Activated T-cell treated with anti-CD3 and anti-CD28 coated beads, Interleukin-2, amount 50 U/mL, for 24 hours (primary cell): Measurements from ENCODE around the gene DENND1B.

Experiments
- DNase-seq: peaks from one replicate; pipeline ENCODE4 v3.0.0-alpha.2; 2020
- H3K27ac Mint-ChIP-seq: 2 replicates; pipeline ENCODE4 v1.8.0; 2020; ENCODE audit warnings: mild to moderate bottlenecking, mixed read lengths
- H3K27me3 Mint-ChIP-seq: 2 replicates; pipeline ENCODE4 v1.8.0; 2020; ENCODE audit warnings: mixed read lengths
- H3K36me3 Mint-ChIP-seq: 2 replicates; pipeline ENCODE4 v1.8.0; 2020; ENCODE audit warnings: low read depth, mixed read lengths
- H3K4me1 Mint-ChIP-seq: 2 replicates; pipeline ENCODE4 v1.8.0; 2020; ENCODE audit warnings: low read depth, mixed read lengths
- H3K4me3 Mint-ChIP-seq: 2 replicates; pipeline ENCODE4 v1.8.0; 2020; ENCODE audit warnings: mild to moderate bottlenecking, moderate library complexity, mixed read lengths
- H3K9me3 Mint-ChIP-seq: 2 replicates; pipeline ENCODE4 v1.8.0; 2020; ENCODE audit warnings: mixed read lengths

Gene DENND1B

DNA sequence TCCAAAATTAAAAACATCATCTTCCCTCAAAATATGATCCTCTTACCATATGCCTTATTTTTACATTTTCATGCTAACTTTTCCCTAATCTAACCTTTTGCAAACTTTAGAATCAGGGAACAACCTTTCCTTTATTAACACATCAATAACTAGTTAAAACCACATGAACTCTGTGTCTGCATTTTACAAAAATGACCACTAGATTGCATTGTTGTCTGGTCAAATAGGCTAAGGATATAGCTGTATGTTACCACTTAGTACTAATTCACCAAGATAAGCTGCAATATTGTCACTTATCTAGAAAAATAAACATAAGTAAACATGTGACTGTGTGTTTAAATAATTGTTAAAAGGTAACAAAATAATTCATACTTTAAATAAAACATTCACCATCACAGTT lies 82.3 kb downstream of the DENND1B start:
- Mint-ChIP-seq H3K36me3 (peaks cover 28% of the 10 kb centered on the region), H3K4me1 (peaks cover 30% of the 10 kb centered on the region)

DNA sequence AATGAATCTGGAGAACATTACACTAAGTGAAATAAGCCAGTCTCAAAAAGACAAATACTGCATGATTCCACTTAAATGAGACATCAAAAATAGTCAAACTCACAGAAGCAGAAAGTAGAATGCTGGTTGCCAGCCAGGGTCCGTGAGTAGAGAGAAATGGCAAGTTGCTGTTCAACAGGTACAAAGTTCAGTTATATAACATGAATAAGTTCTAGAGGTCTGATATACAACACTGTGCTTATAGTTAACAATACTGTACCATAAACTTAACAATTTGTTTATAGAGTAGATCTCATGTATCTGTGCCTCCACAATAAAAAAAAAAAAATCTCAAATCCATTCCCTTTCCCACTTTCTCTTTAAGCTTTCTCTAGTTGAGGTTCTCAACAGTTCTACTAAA lies 83.5 kb downstream of the DENND1B start:
- peaks cover 20% of the 10 kb centered on the region for H3K4me1 Mint-ChIP-seq
- no peaks in the 10 kb centered on the region for H3K27me3 Mint-ChIP-seq
- DNase-seq: no peak
- peaks cover 28% of the 10 kb centered on the region for H3K36me3 Mint-ChIP-seq
- no peak overlapping the region for H3K4me3 Mint-ChIP-seq
- H3K27ac Mint-ChIP-seq: no peak overlapping the region
- peaks cover 10% of the 10 kb centered on the region for H3K9me3 Mint-ChIP-seq

More for the DNA sequence above, 82.3 kb downstream of the DENND1B start:
- Mint-ChIP-seq H3K27me3 (no peaks in the 10 kb centered on the region), H3K9me3 (peaks cover 10% of the 10 kb centered on the region), H3K27ac (no peak overlapping the region), H3K4me3 (no peak overlapping the region)
- DNase-seq: no peak

DNA sequence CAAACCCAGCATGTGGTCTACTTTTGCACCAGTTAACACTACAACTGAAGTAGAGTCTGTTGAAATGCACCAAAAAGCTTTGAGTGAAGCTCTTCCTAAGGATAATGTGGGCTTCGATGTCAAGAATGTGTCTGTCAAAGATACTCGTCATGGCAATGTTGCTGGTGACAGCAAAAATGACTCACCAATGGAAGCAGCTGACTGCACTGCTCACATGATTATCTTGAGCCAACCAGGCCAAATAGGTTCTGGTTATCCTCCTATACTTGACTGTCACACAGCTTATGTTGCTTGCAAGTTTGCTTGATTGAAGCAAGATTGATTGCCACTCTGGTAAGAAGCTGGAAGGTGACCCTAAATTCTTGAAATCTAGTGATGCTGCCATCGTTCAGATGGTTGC lies 85.2 kb downstream of the DENND1B start:
- Mint-ChIP-seq H3K36me3 (peaks cover 28% of the 10 kb centered on the region), H3K27ac (no peak overlapping the region), H3K4me1 (peaks cover 25% of the 10 kb centered on the region), H3K27me3 (no peaks in the 10 kb centered on the region), H3K9me3 (peaks cover 10% of the 10 kb centered on the region), H3K4me3 (no peak overlapping the region)
- no peak for DNase-seq

DNA sequence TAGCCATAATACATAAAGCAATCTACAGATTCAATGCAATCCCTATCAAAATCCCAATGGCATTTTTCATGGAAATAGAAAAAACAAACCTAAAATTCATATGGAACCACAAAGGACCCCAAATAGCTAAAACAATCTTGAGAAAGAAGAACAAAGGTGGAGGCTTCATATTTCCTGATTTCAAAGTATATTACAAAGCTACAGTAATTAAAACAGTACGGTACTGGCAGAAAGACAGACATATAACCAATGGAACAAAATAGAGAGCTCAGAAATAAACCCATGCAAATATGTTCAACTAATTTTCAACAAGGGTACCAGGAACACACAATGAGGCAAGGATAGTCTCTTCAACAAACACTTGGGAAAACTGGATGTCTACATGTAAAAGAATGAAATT lies 87.0 kb downstream of the DENND1B start:
- Mint-ChIP-seq H3K4me3 (no peak overlapping the region), H3K4me1 (peaks cover 17% of the 10 kb centered on the region), H3K9me3 (peaks cover 10% of the 10 kb centered on the region), H3K36me3 (peaks cover 28% of the 10 kb centered on the region), H3K27ac (no peak overlapping the region), H3K27me3 (no peaks in the 10 kb centered on the region)
- DNase-seq: no peak

DNA sequence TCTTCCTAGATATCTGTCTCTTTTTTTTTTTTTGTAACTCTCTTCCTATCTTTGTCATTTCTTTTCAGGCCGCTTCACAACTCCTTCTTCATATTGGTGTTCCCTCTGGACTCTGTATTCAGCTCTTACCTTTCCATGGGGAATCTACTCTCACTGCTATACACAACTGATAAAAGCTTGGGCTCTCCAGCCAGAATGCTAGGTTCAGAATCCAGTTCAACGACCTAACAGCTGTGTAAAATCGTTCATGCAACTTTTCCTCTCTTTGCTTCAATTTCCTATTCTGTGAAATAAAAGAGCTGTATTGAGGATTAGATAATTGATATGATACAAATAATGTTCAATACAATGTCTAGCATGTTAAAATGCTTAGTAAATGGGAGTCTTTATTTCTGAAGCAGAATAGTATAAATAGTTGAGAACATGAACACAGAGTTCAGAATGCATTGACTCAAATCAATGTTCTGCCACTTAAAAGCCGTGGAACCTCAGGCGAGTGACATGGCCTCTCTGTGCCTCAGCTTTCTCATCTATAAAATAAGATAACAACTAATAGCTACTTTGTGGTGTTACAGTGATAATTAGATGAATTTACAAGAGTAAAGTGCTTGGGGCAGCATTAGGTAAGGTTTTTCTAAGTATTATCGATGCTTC lies 88.5 kb downstream of the DENND1B start:
- Mint-ChIP-seq H3K27ac (no peak overlapping the region), H3K4me3 (no peak overlapping the region), H3K27me3 (no peaks in the 10 kb centered on the region), H3K36me3 (peaks cover 28% of the 10 kb centered on the region), H3K9me3 (peaks cover 10% of the 10 kb centered on the region), H3K4me1 (peaks cover 21% of the 10 kb centered on the region)
- DNase-seq: no peak

DNA sequence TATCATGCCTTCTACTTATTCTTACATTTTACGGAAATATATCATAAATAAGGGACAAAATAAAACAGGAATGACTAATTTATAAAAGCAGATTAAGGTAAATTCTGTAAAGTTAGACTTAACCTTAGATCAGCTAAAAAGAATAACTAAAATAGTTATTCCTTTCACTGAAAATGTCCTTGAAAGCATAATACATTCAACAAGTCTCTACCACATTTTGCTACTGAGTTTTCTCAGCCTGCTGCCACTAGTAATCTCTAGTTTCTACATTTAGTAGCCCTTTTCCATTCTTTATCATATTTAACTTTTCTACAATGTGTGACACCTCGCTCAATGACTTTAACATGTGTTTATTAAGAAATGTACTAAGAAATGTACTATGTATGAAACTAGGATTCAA lies 89.0 kb downstream of the DENND1B start:
- H3K4me3 Mint-ChIP-seq: no peak overlapping the region
- no peaks in the 10 kb centered on the region for H3K27me3 Mint-ChIP-seq
- no peak overlapping the region for H3K27ac Mint-ChIP-seq

DNA sequence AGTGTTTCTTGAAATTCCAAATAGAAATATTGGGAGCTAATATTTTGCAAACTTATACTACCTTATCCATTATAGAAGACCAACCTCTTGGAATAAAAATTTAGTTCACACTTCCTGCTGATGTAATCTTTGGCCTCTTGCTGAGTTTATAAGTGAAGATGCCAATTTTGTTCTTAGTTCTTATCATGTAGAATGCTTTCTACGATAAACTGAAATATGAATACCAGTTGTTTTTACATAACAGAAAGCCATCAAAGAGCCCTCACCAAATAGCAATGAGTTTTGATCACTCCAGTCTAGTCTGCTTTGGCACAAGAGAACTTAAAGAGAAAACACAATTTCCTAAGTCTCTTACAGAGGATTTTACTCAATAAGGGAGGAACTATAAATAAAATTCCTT lies 89.5 kb downstream of the DENND1B start:
- H3K27ac Mint-ChIP-seq: no peak overlapping the region
- no peak for DNase-seq
- H3K4me3 Mint-ChIP-seq: no peak overlapping the region
- H3K9me3 Mint-ChIP-seq: peaks cover 10% of the 10 kb centered on the region
- H3K27me3 Mint-ChIP-seq: no peaks in the 10 kb centered on the region
- H3K4me1 Mint-ChIP-seq: peaks cover 25% of the 10 kb centered on the region
- peaks cover 24% of the 10 kb centered on the region for H3K36me3 Mint-ChIP-seq

More for the DNA sequence above, 89.0 kb downstream of the DENND1B start:
- peaks cover 24% of the 10 kb centered on the region for H3K4me1 Mint-ChIP-seq
- H3K36me3 Mint-ChIP-seq: peaks cover 27% of the 10 kb centered on the region
- H3K9me3 Mint-ChIP-seq: peaks cover 10% of the 10 kb centered on the region
- DNase-seq: no peak

DNA sequence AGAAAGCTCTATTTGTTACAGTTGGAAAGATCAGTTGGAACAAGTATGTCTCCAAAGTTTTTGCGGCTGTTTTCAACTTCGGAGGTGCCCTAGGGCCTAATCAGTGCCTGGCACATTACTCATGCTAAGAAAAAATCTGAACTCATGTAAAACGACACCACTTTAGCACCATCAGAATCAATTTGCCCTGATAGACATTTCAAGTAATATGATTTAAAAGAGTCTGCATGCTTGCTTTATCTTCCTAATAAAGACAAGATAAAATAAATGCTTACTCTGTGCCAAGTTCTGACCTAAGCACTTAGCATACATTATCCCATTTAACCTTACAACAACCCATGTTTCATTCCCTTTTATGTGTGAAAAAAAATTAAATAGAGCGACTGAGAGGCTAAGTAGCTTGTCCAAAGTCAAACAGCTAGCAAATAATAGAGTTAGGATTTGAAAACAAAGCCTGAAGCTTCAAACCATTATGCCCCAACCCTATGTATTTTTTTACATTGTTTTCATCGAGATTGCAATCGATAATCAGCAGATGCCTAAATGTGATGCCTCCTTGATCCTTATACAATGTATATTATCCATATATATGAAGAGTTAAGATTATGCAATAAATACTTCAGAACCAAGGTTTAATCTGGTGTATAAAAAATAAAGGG lies 91.3 kb downstream of the DENND1B start:
- Mint-ChIP-seq H3K4me1 (peaks cover 25% of the 10 kb centered on the region), H3K4me3 (no peak overlapping the region), H3K36me3 (peaks cover 10% of the 10 kb centered on the region), H3K9me3 (peaks cover 10% of the 10 kb centered on the region), H3K27me3 (no peaks in the 10 kb centered on the region), H3K27ac (no peak overlapping the region)
- DNase-seq: no peak

DNA sequence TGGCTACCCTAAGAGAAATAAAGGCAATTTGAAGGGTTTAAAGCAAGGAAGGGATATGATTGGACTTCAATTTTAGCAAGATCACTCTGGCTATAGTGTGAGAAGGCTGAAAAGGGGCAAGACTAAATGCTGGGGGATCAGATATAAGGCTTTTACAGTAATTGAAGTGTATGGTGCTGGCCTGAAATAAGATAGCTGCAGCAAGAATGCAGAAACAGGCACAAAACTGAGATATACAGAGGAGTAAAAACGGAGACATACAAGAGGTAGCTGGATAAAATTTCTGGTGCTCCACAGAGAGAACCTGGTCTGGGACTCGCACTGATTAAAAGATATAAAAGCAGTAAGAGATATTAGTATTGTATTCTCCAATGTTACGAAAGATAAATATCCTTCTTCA lies 92.0 kb downstream of the DENND1B start:
- Mint-ChIP-seq H3K27me3 (no peaks in the 10 kb centered on the region), H3K4me1 (peaks cover 25% of the 10 kb centered on the region), H3K36me3 (peaks cover 3% of the 10 kb centered on the region), H3K27ac (no peak overlapping the region), H3K9me3 (peaks cover 2% of the 10 kb centered on the region), H3K4me3 (no peak overlapping the region)
- no peak for DNase-seq

DNA sequence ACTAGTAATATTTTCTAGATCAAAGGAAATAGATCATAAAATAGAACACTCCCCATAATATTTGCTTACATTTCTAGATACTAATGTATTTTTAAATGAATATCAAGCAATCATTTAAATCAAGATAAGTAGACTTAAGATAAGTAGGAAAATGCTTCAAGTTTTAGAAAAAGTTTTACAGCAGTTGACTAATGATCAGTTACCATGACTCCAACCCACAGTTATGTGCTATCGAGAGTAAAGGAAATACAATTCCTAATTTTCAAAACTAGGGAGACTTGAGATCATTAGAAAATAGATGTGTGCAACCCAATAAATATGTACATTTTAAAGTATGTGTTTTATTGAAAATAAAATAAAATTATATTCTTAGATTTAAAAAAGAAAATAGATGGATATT lies 95.0 kb downstream of the DENND1B start:
- H3K9me3 Mint-ChIP-seq: no peaks in the 10 kb centered on the region
- no peak for DNase-seq
- H3K4me3 Mint-ChIP-seq: no peak overlapping the region
- no peaks in the 10 kb centered on the region for H3K27me3 Mint-ChIP-seq
- H3K27ac Mint-ChIP-seq: no peak overlapping the region
- H3K36me3 Mint-ChIP-seq: no peaks in the 10 kb centered on the region
- H3K4me1 Mint-ChIP-seq: peaks cover 33% of the 10 kb centered on the region

DNA sequence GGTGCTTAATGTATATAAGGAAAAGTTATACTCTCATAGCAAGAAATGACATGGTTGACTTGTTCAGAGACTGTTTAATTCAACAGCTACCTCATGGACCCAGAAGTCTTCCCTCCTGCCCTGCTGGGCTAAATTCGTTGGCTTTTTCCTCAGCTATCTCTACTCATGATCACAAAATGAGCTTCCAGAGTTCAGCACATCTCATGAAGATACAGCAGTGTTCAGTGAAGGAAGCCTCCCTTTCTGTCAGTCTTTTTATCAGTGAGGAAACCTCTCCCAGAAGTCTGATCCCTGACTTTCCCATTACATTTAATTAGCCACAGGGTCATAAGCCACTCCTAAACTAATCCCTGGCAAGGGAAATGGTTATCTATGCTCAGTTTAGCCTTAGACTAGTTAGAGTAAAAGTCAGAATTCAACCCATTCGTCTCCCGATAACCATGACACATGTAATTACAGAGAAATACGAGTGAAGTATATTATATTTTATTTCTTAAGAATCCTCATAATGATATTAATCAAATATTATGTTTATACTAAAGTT lies 97.5 kb downstream of the DENND1B start:
- no peaks in the 10 kb centered on the region for H3K9me3 Mint-ChIP-seq
- no peaks in the 10 kb centered on the region for H3K36me3 Mint-ChIP-seq
- H3K27me3 Mint-ChIP-seq: no peaks in the 10 kb centered on the region
- DNase-seq: no peak
- H3K4me3 Mint-ChIP-seq: no peak overlapping the region
- peaks cover 37% of the 10 kb centered on the region for H3K4me1 Mint-ChIP-seq
- H3K27ac Mint-ChIP-seq: no peak overlapping the region

DNA sequence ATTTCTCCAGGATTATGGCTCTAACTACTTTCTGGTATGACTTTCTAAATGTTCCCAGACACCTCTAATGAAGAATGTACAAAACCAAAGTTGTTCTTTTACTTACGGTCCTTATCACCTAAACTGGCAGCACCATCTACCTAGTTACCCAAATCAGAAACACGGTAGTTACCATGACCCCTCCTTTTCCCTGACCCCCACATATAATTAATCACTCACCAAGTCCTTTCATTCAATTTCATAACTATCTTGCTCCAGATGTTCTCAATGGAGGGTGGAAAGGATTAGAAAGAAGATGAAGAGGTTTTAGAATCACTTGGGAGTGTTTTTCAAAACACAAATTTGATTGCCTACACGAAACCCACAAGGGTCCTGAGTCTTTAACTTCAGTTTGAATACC lies 98.0 kb downstream of the DENND1B start:
- no peak for DNase-seq
- Mint-ChIP-seq H3K36me3 (no peaks in the 10 kb centered on the region), H3K9me3 (no peaks in the 10 kb centered on the region), H3K27ac (no peak overlapping the region), H3K27me3 (no peaks in the 10 kb centered on the region), H3K4me1 (peaks cover 32% of the 10 kb centered on the region), H3K4me3 (no peak overlapping the region)

DNA sequence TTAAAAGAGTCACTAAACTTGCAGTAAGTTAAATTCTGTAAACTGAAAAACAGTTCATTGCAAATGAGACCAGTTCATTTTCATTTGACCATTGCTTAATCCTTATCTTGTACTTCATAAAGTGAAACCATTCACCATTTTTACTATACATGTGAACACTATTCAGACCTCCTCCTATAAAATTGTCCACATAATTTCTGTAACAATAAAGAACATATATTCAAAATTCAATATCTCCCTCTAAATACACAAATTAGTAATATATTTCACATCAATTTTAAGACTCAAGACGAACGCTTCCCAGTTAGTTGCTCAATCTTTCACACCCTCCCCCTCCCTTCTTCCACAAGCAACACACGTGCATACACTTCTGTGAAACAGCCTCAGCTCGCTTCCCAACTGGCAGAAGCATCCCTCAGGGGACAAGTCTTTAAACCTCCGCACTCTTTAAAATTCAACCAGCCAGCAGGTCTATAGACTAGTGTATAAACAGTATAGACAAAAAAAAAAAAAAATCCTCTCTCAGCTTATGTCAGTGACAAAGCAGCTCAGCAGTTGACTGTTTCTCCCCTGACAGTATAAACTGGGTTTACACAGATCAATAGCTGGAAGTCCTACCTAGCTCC lies 99.6 kb downstream of the DENND1B start:
- no peaks in the 10 kb centered on the region for H3K9me3 Mint-ChIP-seq
- peaks cover under 1% of the 10 kb centered on the region for H3K36me3 Mint-ChIP-seq
- no peak overlapping the region for H3K4me3 Mint-ChIP-seq
- no peaks in the 10 kb centered on the region for H3K27me3 Mint-ChIP-seq
- peaks cover 25% of the 10 kb centered on the region for H3K4me1 Mint-ChIP-seq
- no peak overlapping the region for H3K27ac Mint-ChIP-seq
- no peak for DNase-seq

DNA sequence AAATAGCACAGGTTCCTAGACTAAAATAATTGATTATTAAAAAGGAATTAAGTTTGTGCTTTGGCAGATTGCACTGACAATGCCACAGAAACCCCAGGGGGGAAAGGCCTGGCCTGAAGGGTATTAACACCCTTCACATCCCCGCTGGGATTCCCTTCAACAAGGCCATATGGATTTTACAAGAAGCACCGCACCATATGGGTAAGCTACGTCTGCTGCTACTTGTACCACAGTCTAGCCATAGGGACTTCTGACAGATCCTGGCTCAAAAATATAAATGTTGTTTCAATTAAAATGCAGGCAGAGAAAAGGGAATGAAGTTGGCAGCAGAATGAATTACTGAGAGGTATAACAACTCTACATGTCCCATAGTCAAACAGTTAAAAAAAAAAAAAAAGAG lies 101.0 kb downstream of the DENND1B start:
- no peak for DNase-seq
- Mint-ChIP-seq H3K27ac (no peak overlapping the region), H3K4me3 (no peak overlapping the region), H3K36me3 (peaks cover 3% of the 10 kb centered on the region), H3K9me3 (no peaks in the 10 kb centered on the region), H3K27me3 (no peaks in the 10 kb centered on the region), H3K4me1 (peaks cover 25% of the 10 kb centered on the region)

DNA sequence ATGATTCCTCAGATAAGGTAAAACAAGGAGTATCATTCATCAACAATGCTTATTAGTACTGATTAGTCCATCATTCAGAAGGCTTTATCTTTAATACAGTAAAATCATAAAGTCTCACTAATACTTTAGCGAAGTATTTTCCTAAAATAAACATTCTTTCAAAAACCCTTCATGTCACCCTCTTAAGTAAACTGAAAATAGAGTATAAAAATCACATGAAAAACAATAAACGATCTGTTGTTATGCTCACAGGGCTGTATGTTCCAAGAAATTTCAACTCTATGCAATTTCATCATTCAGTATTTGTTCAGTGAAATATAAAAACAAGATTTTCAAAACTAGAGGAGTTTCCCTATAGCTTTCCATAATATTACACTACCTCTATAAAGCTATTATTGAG lies 102.0 kb downstream of the DENND1B start:
- no peaks in the 10 kb centered on the region for H3K9me3 Mint-ChIP-seq
- H3K4me3 Mint-ChIP-seq: no peak overlapping the region
- peaks cover 25% of the 10 kb centered on the region for H3K4me1 Mint-ChIP-seq
- no peak overlapping the region for H3K27ac Mint-ChIP-seq
- H3K27me3 Mint-ChIP-seq: no peaks in the 10 kb centered on the region
- DNase-seq: no peak
- peaks cover 3% of the 10 kb centered on the region for H3K36me3 Mint-ChIP-seq
